Ascending aorta (tissue), 2 donors: ENCODE results near the gene PSMB10. TPM values are rescaled to one million over a fixed set of nuclear protein-coding genes. Genes with fewer than 3 reads are reported as not detected.

Source experiments
- DNase-seq, 2 donors: peaks; one replicate each; pipeline ENCODE4 v3.0.0-alpha.2; 2019; ENCODE audit warnings: low spot score in 2 of 2
- H3K27ac ChIP-seq, 2 donors: fragments of 200-600 bp; sonication (generic); one replicate each; pipeline ENCODE4 v1.5.1; 2016 to 2017; ENCODE audit warnings: mild to moderate bottlenecking in 1 of 2
- H3K27me3 ChIP-seq: fragments of 200-600 bp; sonication (generic); one replicate; pipeline ENCODE4 v1.5.1; 2017
- H3K36me3 ChIP-seq, 2 donors: fragments of 200-600 bp; sonication (generic); one replicate each; pipeline ENCODE4 v1.5.1; 2016
- H3K4me1 ChIP-seq, 2 donors: fragments of 200-600 bp; sonication (generic); one replicate each; pipeline ENCODE4 v1.5.1; 2016 to 2017; ENCODE audit warnings: mild to moderate bottlenecking in 1 of 2
- H3K4me3 ChIP-seq, 2 donors: fragments of 200-600 bp; sonication (generic); one replicate each; pipeline ENCODE4 v1.5.1; 2016 to 2017; ENCODE audit warnings: mild to moderate bottlenecking in 1 of 2
- H3K9me3 ChIP-seq, 2 donors: fragments of 200-600 bp; sonication (generic); one replicate each; pipeline ENCODE4 v1.5.1; 2016
- intact Hi-C: fragments of 100-400 bp; cut with DNase I; formaldehyde crosslinking; loops from one replicate; pipeline ENCODE4 v1.15.1; 2023
- total RNA-seq: library from RNA; depleted of rRNA; stranded (reverse); fragments of >200 nt; gene quantifications from one replicate; pipeline ENCODE4 v1.1.0, GENCODE V29; 2016
- TF ChIP-seq, protein P1 (sequence below), 3 experiments: fragments of 200-600 bp in 2 of 3; fragments of 450-650 bp in 1 of 3; sonication (generic) in 2 of 3; IDR thresholded peaks; one replicate each; pipeline ENCODE4 v1.5.1; 2016 to 2019; ENCODE audit warnings: antibody characterized with exemption in 3 of 3, mild to moderate bottlenecking in 1 of 3, moderate library complexity in 1 of 3

The PSMB10 gene
- total RNA-seq, 1 donor from 2014 or later: 13.9 TPM

DNA sequence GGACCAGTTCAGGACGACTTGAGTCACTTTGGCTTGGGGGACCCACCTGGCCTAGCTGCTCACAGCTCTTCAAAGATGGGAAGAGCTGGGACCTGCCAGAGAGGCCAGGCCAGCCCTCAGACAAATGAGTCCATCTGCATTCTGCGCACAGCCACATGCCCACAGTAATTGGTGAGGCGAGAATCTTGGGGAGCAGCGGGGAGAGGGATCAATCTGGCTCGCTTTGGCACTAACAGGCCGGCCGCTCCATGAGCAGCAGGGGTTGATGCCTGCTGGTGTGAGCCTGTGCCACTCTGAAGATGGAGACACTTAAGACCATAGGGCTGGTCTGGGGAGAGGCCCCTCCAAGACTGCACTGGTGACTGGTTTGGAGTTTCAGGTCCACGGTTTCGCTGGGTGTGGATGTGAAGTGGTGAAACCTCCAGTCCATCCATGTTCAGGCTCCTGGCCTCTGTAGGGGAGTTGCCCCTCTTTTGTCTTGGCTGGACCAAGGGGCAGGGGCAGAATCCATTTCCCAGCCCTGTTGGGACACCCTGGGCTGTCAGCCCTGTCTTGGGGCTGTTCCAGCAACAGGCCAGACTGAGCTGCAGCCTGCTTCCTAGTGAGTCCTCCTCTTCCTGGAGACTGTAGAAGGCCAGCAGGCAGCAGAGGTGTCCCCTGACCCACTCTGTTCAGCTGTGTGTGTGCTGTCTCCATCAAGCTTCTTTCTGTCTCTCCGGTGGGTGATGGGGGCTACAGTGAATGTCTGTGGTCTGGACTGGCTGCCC is 12.3 kb downstream of the PSMB10 start:
- no peaks in the 10 kb centered on the region for H3K27me3 ChIP-seq
- H3K27ac ChIP-seq: no peak overlapping the region
- H3K36me3 ChIP-seq: peaks cover 17 to 20% of the 10 kb centered on the region in 2 donors
- intact Hi-C loops: no loop called here
- peaks cover 10% of the 10 kb centered on the region in 2 donors for H3K4me1 ChIP-seq
- TF ChIP-seq, protein P1, sequence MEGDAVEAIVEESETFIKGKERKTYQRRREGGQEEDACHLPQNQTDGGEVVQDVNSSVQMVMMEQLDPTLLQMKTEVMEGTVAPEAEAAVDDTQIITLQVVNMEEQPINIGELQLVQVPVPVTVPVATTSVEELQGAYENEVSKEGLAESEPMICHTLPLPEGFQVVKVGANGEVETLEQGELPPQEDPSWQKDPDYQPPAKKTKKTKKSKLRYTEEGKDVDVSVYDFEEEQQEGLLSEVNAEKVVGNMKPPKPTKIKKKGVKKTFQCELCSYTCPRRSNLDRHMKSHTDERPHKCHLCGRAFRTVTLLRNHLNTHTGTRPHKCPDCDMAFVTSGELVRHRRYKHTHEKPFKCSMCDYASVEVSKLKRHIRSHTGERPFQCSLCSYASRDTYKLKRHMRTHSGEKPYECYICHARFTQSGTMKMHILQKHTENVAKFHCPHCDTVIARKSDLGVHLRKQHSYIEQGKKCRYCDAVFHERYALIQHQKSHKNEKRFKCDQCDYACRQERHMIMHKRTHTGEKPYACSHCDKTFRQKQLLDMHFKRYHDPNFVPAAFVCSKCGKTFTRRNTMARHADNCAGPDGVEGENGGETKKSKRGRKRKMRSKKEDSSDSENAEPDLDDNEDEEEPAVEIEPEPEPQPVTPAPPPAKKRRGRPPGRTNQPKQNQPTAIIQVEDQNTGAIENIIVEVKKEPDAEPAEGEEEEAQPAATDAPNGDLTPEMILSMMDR (IDR thresholded peaks at IDR 0.05): no peak
- no peak for DNase-seq
- no peak overlapping the region for H3K4me3 ChIP-seq
- no peaks in the 10 kb centered on the region for H3K9me3 ChIP-seq

DNA sequence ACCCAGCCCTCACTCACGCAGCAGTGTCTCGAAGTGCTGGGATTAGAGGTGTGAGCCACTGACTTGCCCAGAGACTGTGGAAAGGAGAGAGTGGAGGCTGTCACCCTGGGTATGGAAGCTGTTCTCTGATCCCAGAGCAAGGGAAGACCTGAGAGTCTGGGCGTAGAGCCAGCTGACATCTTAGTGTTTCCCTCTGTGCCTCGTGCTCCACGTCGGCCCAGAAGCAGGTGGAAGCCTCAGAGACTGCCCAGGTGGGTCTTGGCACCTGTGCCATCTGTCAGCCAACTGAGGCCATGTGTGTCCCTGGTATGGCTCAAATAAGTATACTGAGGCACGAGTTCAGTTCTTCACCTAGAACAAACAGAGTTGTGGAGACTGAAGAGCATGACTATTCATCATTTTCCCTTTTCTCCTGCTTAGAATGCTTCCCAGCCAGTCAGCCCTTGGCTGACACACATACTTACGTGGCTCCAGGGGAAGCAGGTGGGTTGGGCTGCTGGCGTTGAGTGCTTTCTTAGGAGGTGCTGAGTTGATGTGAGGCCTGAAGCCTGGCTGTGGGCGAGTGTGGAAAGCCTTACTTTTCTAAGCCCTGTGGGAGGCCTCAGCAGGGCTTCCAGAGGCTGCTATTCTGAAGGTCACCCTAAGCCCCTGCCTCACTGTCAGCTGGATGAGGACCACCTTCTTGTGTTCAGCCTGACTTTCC is 13.1 kb downstream of the PSMB10 start:
- Histone ChIP-seq H3K27ac (no peak overlapping the region), H3K4me1 (peaks cover 10% of the 10 kb centered on the region in 2 donors)
- intact Hi-C loops: no loop called here

GRCh38 chr16:67922740-67923139 is 13.9 kb downstream of the PSMB10 start:
- Histone ChIP-seq H3K4me3 (no peak overlapping the region), H3K9me3 (no peaks in the 10 kb centered on the region), H3K36me3 (peaks cover 7 to 10% of the 10 kb centered on the region in 2 donors), H3K27ac (no peak overlapping the region), H3K4me1 (peaks cover 14 to 16% of the 10 kb centered on the region in 2 donors), H3K27me3 (no peaks in the 10 kb centered on the region)
- no peak for DNase-seq
- TF ChIP-seq, protein P1 (IDR thresholded peaks at IDR 0.05): no peak
- intact Hi-C loops: no loop called here

More for the DNA sequence above, 13.1 kb downstream of the PSMB10 start:
- peaks cover 10 to 15% of the 10 kb centered on the region in 2 donors for H3K36me3 ChIP-seq
- H3K4me3 ChIP-seq: no peak overlapping the region
- TF ChIP-seq, protein P1 (IDR thresholded peaks at IDR 0.05): no peak
- no peaks in the 10 kb centered on the region for H3K9me3 ChIP-seq
- DNase-seq: no peak
- H3K27me3 ChIP-seq: no peaks in the 10 kb centered on the region

GRCh38 chr16:67922221-67922620 is 14.4 kb downstream of the PSMB10 start:
- Histone ChIP-seq H3K36me3 (peaks cover 2 to 5% of the 10 kb centered on the region in 2 donors), H3K9me3 (no peaks in the 10 kb centered on the region), H3K27ac (no peak overlapping the region), H3K4me3 (no peak overlapping the region), H3K27me3 (no peaks in the 10 kb centered on the region), H3K4me1 (peaks cover 20 to 22% of the 10 kb centered on the region in 2 donors)
- TF ChIP-seq, protein P1 (IDR thresholded peaks at IDR 0.05): no peak
- DNase-seq: no peak
- intact Hi-C loops: no loop called here

DNA sequence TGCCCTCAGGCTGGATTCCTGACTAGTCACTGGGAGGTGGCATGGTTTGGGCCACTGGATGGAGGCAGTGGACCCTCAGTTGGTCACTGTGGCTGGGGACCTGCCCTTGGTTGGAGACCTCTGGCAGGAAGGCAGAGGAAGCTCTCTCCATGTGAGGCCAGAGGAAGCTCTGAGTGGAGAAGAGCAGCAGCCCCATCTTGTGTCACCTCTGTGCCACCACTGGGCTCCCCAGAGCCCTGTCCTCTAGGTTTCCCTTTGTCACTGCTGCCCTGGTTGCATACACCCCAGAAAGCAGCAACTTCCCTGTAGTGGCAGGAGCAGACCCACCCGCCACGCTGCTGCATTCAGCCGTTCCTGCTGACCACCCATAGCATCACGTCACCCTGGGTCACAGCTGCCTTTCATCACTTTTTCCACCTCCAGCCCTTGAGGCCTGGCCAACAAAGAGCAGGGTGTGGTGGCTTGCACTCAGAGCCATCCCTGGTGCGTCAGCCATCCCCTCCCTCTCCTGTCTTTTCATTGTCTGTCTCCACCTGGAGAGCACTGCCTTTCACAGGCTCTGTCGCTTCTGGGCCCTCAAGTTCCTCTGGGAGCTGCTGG is 16.9 kb downstream of the PSMB10 start:
- no peak overlapping the region for H3K4me3 ChIP-seq
- H3K36me3 ChIP-seq: peaks cover 0 to 5% of the 10 kb centered on the region in 2 donors
- peaks cover 16 to 23% of the 10 kb centered on the region in 2 donors for H3K4me1 ChIP-seq
- TF ChIP-seq, protein P1 (IDR thresholded peaks at IDR 0.05): no peak
- H3K9me3 ChIP-seq: no peaks in the 10 kb centered on the region
- H3K27ac ChIP-seq: peak overlapping the region; percentile 29 to 39
- no peaks in the 10 kb centered on the region for H3K27me3 ChIP-seq
- intact Hi-C loops: no loop called here
- no peak for DNase-seq
